ENCODE measurements around the gene NCR3LG1.

GRCh38 chr11:17385926-17386325 lies 34.3 kb downstream of the NCR3LG1 start:
- TF ChIP-seq, protein P1, sequence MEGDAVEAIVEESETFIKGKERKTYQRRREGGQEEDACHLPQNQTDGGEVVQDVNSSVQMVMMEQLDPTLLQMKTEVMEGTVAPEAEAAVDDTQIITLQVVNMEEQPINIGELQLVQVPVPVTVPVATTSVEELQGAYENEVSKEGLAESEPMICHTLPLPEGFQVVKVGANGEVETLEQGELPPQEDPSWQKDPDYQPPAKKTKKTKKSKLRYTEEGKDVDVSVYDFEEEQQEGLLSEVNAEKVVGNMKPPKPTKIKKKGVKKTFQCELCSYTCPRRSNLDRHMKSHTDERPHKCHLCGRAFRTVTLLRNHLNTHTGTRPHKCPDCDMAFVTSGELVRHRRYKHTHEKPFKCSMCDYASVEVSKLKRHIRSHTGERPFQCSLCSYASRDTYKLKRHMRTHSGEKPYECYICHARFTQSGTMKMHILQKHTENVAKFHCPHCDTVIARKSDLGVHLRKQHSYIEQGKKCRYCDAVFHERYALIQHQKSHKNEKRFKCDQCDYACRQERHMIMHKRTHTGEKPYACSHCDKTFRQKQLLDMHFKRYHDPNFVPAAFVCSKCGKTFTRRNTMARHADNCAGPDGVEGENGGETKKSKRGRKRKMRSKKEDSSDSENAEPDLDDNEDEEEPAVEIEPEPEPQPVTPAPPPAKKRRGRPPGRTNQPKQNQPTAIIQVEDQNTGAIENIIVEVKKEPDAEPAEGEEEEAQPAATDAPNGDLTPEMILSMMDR (conservative IDR thresholded peaks at IDR 0.05): no peak
- TF ChIP-seq ZFX (IDR thresholded peaks at IDR 0.05): no peak

All from C4-2B (cell line).